Tongue (tissue), 2 donors: ENCODE data around the gene TRIM22. TPM values are rescaled to one million over a fixed set of nuclear protein-coding genes. Genes with fewer than 3 reads are reported as not detected.
A peak's percentile ranks its signal among the peaks of the same experiment; 100 is the strongest.
"Not testable (repeated sequence)": the region's sequence is repeated elsewhere in the genome, so short reads cannot be mapped to it uniquely, and the experiment has no call there.

Experiments used
- DNase-seq: peaks from one replicate; pipeline ENCODE4 v3.0.0-alpha.2; 2015
- total RNA-seq: library from RNA; depleted of rRNA; stranded (reverse); fragments of >200 nt; gene quantifications from one replicate; pipeline ENCODE4 v1.2.3, GENCODE V29; 2014

Gene TRIM22
- total RNA-seq, 1 donor from 2014 or later: 13.4 TPM

DNA sequence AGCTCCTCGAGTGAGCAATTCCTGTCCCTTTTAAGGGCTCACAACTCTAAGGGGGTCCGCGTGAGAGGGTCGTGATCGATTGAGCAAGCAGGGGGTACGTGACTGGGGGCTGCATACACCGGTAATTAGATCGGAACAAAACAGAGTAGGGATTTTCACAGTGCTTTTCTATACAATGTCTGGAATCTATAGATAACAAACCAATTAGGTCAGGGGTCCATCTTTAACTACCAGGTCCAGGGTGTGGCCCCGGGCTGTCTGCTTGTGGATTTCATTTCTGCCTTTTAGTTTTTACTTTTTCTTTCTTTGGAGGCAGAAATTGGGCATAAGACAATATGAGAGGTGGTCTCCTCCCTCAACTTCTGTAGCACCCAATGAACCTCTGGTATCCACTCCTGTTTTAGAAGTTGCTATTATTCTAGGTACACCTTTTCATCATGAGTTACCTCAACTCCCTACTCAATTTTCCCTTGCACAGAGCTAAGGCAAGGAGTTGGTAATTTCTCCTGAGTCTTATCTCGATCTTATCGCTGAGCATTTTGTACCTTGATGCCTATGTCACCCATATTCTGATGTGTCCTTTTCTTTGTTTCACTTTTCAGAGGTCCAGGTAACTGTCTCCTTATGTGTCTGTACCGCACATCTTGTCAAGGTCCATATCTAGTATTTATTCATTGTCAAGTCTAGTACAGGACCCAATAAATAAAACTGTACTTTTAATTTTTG lies 1.8 kb downstream of the TRIM22 start:
- DNase-seq: not testable (repeated sequence)

DNA sequence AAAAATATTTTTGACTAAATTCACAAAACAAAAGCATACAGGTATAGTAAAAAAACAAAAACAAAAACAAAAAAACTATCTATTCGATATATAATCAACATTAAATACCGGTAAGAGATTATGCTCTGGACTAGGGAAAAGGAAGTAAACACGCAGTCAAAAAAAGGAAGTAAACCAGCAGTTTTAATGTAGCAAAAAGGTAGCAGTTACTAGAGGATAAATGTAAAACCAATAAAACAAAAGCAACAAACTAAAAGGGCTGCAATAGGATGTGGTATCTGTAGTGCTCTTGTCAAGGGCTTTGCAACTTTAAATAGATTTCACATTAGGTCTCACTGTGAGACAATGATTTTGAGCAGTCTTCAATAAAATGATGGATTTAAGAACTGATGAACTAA lies 2.4 kb downstream of the TRIM22 start:
- DNase-seq: no peak

DNA sequence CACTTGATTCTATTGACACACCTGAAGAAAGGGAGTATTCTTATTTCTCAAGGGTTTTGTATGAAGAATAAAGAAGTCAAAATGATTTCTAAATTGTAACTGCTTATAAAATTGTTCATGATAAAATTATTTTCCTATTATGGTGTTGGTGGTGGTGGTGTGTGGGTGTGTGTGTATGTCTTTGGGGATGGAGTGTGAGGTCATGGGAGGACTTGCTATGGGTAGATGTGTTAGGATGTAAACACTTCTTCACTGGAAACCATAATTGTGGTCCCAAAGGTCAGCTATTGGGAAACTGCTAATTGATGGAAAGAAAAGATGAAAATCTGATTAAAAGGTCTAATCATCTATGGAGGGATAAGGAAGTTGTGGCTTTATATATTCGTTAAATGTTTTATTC lies 5.1 kb downstream of the TRIM22 start:
- no peak for DNase-seq

DNA sequence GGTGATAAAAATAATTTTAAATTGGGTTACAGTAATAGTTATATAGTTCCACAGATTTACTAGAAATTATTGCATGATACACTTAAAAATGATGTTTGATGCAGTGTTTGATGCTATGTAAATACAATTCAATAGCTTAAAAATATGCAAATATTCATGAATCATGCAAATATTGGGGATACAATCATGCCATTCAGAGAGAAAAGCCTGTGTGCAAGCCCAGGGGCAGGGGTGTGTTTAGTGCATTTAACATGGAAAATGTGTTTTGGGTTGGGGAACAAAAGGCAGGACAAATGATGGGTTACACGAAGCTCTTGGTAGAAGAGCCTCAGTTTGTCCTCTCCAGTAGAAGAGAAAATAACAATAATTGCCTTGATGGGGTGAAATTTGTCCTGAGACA lies 6.0 kb downstream of the TRIM22 start:
- DNase-seq: no peak

DNA sequence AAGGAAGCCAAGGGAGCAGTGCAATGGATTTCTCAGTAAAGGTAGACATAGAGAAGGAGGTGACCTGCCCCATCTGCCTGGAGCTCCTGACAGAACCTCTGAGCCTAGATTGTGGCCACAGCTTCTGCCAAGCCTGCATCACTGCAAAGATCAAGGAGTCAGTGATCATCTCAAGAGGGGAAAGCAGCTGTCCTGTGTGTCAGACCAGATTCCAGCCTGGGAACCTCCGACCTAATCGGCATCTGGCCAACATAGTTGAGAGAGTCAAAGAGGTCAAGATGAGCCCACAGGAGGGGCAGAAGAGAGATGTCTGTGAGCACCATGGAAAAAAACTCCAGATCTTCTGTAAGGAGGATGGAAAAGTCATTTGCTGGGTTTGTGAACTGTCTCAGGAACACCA lies 6.6 kb downstream of the TRIM22 start:
- DNase-seq: peak; percentile 21

DNA sequence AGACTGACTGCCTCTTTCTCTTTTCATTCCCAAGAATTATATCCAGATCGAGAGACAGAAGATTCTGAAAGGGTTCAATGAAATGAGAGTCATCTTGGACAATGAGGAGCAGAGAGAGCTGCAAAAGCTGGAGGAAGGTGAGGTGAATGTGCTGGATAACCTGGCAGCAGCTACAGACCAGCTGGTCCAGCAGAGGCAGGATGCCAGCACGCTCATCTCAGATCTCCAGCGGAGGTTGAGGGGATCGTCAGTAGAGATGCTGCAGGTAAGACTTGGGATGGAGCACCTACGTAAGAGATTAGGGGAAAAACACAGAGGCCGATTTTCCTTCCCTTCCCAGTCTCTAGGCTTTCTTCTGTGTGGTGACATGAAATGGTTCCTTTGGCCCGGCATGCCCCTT lies 8.7 kb downstream of the TRIM22 start:
- DNase-seq: no peak

DNA sequence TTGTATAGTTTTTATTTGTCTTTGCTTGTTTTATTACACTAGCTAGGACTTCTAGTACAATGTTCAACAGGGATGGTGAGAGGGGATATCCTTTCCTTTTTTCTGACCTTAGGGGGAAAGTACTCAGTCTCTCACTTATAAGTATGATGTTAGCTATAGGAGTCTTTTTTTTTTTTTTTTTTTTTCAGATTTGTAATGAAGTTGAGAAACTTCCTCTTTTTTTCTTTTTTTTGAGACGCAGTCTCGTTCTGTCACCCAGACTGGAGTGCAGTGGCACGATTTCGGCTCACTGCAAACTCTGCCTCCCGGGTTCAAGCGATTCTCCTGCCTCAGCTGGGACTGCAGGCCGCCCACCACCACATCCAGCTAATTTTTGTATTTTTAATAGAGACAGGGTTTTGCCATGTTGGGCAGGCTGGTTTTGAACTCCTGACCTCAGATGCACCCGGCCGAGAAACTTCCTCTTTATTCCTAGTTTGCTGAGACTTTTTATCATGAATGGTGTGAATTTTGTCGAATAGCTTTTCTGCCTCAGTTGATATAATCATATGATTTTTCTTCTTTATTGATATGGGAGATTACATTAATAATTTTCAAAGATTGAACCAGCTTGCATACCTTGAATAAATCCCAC lies 10.9 kb downstream of the TRIM22 start:
- no peak for DNase-seq

DNA sequence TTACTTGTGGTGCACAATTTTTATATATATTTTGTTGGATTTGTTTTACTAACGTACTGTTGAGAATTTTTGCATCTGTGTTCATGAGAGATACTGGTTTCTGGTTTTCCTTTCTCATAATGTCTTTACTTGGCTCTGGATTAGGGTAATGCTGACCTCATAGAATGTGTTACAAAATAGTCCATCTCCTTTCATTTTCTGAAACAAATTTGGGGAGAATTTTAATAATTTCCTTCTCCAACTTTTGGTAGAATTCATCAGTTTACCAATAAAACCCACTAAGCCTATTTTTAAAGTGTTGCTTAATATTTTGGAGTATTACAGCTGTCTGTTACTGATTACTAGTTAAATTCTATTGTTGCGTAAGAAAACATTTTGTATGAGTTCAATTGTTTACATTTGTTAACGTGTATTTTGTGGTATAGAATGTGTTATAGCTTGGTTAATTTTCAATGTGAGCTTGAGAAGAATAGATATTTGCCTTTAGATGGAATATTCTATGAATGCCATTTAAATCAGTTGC lies 11.5 kb downstream of the TRIM22 start:
- no peak for DNase-seq

DNA sequence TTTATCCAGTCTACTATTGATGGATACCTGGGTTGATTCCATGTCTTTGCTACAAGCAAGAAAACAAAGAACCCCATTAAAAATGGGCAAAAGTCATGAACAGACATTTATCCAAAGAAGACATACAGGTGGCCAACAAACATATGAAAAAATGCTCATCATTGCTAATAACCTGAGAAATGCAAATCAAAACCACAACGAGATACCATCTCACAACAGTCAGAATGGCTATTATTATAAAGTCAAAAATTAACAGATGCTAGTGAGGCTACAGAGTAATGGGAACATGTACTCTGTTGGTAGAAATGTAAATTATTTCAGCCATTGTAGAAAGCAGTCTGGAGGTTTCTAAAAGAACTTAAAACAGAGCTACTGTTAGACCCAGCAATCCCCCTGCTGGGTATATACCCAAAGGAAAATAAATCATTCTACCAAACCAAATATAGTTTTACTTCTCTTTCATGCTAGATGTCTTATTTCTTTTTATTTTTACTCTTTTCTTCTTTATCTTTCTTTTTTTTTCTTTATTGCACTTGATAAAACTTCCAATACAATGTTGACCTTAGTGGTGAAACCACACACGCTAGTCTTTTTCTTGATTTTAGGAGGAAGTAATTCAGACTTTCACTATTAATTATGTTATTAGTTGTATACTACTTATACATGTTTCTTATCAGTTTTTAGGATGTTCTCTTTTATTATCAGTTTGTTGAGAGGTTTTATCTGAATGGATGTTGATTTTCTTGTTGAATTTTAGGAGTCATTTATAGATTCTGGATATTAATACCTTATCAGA lies 14.3 kb downstream of the TRIM22 start:
- DNase-seq: no peak

DNA sequence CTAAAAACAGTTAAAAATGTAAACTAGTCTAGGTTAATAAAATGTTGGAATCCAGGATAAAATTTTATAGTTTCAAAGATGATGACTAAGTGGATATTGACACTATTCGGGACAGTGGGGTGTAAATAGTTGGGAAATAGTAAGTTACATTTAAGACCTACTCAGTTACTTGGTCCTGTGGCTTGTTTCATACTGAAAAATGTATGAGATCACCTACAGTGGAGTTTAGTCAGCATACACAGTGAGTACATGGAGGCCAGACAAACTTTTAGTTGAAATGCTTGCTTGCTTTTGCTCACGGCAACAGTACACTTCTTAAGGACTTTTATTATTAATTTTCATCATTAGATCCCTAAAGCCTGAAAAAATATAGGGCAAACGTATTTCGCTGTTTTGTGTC lies 16.1 kb downstream of the TRIM22 start:
- no peak for DNase-seq

DNA sequence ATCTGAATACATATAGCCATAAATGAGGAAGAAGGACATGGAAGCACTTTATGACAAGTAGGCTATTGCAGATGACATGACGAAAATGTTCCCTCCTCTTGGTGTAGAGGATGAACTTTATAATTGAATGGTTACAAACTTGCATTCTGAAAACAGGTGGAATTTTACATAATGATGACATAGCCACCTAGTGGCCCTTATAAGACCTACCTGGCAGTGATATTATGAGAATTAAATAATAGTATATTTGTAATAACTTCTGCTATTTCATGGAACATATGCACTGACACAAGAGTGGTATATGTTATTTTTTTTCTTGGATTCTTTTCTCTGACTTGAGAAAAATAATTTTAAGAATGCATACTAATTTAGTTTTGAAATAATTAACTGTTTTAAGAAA lies 22.9 kb downstream of the TRIM22 start:
- no peak for DNase-seq

DNA sequence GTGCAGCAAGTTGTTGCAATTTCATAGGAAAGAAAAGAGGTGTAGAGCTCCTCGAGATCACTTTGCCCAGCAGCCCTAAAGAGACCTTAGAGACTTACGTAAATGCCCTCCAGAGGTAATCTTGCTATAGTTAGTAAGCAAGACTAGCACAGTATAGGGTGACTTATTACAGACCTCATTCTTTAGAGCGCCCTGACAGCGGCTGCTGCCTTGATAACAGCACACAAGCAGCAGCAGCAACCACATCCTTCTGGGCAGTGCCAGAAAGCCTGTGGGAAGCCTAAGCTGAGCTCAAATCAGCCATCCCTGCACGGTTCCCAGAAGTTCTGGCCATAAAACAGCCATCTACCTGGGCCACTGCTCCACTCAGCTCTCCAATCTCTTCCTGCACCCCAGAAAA lies 24.1 kb downstream of the TRIM22 start:
- no peak for DNase-seq

DNA sequence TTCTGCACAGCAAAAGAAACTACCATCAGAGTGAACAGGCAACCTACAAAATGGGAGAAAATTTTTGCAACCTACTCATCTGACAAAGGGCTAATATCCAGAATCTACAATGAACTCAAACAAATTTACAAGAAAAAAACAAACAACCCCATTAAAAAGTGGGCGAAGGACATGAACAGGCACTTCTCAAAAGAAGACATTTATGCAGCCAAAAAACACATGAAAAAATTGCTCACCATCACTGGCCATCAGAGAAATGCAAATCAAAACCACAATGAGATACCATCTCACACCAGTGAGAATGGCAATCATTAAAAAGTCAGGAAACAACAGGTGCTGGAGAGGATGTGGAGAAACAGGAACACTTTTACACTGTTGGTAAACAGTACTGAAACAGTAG lies 26.9 kb downstream of the TRIM22 start:
- DNase-seq: not testable (repeated sequence)

DNA sequence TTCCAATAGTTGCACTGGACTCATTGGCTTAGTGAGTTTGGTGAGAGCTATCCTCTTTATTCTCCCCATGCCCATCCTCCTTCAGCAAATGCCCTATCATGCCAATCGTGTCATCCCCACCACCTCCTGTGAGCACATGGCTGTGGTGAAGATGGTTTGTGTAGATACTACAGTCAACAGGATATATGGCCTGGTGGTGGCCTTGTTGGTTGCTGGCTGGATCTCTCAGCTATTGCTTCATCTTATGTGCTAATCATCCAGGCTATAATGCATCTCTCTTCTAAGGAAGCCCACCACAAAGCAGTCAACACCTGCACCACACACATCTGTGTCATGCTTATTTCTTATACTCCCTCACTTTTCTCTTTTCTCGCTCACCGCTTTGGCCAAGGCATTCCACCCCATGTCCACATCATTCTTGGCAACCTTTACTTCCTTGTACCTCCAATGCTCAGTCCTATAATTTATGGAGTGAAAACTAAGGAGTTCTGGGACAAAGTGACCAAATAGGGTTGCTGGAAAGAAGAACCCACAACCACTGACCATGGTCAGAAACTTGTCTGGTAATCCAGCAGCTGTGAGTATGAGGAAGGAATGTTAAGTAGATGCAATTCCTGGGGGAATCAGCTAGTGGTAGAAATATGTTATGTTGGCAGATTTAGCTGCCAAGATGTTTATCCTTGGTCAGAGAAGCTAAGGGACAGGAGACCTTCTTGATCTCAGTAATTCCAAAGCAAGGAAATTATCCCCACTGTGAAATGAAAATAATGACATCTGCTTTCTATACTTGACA lies 30.3 kb downstream of the TRIM22 start:
- DNase-seq: no peak

DNA sequence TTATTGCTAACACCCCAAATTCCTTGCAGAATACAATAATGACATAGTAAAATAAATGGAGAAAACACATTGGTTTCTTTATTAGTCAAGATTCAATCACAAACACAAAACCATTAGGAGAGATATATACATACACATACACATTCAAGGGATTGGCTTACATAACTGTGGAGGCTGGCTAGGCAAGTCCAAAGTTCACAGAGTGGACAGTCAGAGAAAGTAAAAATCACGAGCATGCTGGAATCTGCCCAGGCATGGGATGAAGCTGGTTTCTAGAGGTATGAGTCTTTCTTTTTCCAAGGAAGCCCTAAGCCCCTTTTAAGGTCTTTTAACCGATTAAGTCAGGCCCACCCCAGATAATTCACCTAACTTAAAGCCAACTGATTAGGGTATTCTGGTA lies 33.0 kb downstream of the TRIM22 start:
- no peak for DNase-seq

DNA sequence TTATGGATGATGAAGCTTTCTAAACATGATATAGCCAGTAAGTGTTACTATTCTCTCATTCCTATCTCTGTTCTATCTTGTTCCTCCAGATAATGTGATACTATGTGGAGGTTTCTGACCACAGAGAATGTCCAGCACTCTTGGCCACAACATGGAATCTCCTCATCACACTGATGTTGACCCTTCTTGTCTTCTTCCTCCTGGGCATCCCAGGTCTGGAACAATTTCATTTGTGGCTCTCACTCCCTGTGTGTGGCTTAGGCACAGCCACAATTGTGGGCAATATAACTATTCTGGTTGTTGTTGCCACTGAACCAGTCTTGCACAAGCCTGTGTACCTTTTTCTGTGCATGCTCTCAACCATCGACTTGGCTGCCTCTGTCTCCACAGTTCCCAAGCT lies 36.8 kb downstream of the TRIM22 start:
- no peak for DNase-seq

DNA sequence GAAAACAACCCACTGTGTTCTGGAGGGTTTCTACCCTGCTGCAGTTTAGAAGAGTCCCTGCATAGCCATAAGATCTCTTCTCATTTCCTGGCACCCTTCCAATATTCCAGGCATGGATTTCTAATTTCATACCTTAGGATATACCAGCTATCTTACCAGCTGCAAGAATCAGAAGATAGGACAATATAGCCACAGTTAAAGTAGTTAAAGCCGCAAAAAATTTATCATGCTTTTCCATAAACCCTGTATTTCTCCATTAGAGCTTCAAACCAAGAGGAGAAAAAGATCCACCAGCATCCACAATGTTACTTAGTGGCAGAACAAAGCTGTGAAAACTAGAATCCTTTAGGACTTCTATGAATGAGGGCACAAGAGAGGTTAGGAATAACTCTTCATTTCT lies 38.1 kb downstream of the TRIM22 start:
- DNase-seq: peak; percentile 3

DNA sequence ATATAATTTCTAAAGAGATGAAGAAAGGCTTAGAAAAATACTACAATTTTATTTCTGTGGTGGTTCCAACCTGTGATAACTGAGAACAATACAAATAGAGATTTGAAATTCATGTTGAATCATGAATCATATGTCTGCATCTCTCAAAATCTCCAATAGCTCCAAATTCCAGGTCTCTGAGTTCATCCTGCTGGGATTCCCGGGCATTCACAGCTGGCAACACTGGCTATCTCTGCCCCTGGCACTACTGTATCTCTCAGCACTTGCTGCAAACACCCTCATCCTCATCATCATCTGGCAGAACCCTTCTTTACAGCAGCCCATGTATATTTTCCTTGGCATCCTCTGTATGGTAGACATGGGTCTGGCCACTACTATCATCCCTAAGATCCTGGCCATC lies 46.8 kb downstream of the TRIM22 start, which contains the start of gene OR56B1:
TSS of gene OR56B1 (plus strand) at position 53 of the 400 bp plus-strand sequence. CDS start at position 122, 69 bp downstream.
- no peak for DNase-seq

DNA sequence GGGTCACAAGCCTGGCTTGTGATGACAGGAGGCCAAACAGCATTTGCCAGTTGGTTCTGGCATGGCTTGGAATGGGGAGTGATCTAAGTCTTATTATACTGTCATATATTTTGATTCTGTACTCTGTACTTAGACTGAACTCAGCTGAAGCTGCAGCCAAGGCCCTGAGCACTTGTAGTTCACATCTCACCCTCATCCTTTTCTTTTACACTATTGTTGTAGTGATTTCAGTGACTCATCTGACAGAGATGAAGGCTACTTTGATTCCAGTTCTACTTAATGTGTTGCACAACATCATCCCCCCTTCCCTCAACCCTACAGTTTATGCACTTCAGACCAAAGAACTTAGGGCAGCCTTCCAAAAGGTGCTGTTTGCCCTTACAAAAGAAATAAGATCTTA lies 47.5 kb downstream of the TRIM22 start:
- no peak for DNase-seq

DNA sequence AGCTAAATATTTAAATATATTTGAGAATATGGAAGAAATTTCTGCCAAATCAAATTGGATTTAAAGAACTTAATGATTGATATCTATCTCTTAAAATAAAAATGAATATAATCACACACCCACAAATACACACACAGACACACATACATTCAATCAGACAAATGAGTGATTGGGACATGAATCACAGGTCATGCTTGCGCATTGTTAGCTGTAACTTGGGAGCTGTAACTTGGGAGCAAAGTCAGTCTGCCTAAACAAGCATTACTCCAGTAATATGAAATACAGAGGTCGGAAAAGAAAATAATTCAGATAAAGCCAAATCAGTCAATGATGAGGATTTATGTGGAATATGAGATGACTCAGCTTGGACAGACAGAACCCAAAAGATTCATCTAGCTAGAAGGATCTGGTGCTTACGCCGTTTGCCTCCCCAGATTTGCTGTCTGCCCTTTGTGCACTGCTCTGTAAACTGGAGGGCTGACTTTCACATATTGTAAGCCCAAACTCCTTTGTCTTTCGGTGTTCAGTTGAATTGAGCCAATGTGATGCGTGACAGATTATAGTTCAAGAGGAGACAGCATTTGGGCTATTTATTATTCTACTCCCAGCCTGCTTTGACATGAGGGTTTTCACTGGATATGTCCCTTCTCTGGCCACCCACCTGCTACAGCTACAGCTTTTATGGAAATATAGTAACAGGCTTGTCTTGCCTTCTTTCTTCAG lies 48.2 kb downstream of the TRIM22 start:
- no peak for DNase-seq

DNA sequence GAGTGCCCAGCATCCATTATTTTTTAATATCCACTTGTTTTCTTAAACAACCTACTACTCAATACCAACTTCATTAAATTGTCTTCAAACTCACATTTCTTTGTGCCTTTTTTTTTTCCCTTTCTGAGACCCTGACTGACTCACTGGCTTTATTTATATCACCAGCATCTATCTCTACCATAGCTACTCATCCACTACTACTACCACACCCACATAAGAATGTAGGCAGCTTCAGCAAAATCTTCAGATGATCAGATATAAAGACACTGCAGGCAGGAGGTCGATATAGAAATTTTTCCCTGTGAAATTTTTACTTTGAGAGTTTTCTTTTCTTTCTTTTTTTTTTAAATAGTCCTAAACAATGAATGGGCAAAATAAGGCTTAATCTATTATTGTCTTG lies 48.8 kb downstream of the TRIM22 start:
- no peak for DNase-seq

DNA sequence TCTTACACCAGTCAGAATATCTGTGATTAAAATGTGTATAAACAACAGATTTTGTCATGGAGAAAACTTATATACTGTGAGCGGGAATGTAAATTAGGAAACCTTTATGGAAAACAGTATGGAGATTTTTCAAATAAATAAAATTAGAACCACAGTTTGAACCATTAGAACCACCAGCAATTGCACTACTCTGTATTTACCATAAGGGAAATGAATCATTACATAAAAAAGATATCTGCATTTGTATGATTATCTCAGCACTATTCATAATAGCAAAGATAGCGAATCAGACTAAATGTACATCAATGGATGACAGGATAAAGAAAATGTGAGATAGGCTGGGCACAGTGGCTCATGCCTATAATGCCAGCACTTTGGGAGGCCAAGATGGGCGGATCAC lies 57.0 kb downstream of the TRIM22 start:
- DNase-seq: no peak
